ENCODE data around the gene FIG4. TPM values are rescaled to one million over a fixed set of nuclear protein-coding genes. Genes with fewer than 3 reads are reported as not detected.

The FIG4 gene
- total RNA-seq, 1 donor from 2014 or later = 9.4 TPM

- intact Hi-C loops (cut with DNase I) = no loop called here
- no peak for DNase-seq (ENCODE audit: low spot score)
These were observed 96.2 kb downstream of the FIG4 start for GRCh38 chr6:109787312-109787711.

GRCh38 chr6:109788687-109789086, 97.6 kb downstream of the FIG4 start:
- intact Hi-C loops (cut with DNase I) = no loop called here
- DNase-seq (ENCODE audit: low spot score) = no peak

- intact Hi-C loops (cut with DNase I) = loop anchor here (10.0 kb wide), 1 partner anchor 245 kb away; no protein-coding TSS in a partner anchor
- DNase-seq (ENCODE audit: low spot score) = no peak
These were observed 99.0 kb downstream of the FIG4 start for GRCh38 chr6:109790131-109790530.

GRCh38 chr6:109791301-109791700, 100.2 kb downstream of the FIG4 start:
- intact Hi-C loops (cut with DNase I) = loop anchor here (10.0 kb wide), 1 partner anchor 244 kb away; no protein-coding TSS in a partner anchor
- DNase-seq (ENCODE audit: low spot score) = no peak

GRCh38 chr6:109793021-109793420, 101.9 kb downstream of the FIG4 start:
- intact Hi-C loops (cut with DNase I) = loop anchor here (10.0 kb wide), 1 partner anchor 242 kb away; no protein-coding TSS in a partner anchor
- no peak for DNase-seq (ENCODE audit: low spot score)

- intact Hi-C loops (cut with DNase I) = loop anchor here (10.0 kb wide), 1 partner anchor 241 kb away; no protein-coding TSS in a partner anchor
These were observed 102.7 kb downstream of the FIG4 start for GRCh38 chr6:109793792-109794191.

GRCh38 chr6:109794201-109794923, 103.3 kb downstream of the FIG4 start:
- intact Hi-C loops (cut with DNase I) = loop anchor here (10.0 kb wide), 1 partner anchor 240 kb away; no protein-coding TSS in a partner anchor
- no peak for DNase-seq (ENCODE audit: low spot score)

More at GRCh38 chr6:109793792-109794191, 102.7 kb downstream of the FIG4 start:
- no peak for DNase-seq (ENCODE audit: low spot score)

- intact Hi-C loops (cut with DNase I) = loop anchor here (10.0 kb wide), 1 partner anchor 239 kb away; no protein-coding TSS in a partner anchor
These were observed 105.0 kb downstream of the FIG4 start for GRCh38 chr6:109795994-109796555.

GRCh38 chr6:109799129-109799528, 108.0 kb downstream of the FIG4 start:
- intact Hi-C loops (cut with DNase I) = loop anchor here (10.0 kb wide), 1 partner anchor 236 kb away; no protein-coding TSS in a partner anchor
- DNase-seq (ENCODE audit: low spot score) = no peak

More at GRCh38 chr6:109795994-109796555, 105.0 kb downstream of the FIG4 start:
- no peak for DNase-seq (ENCODE audit: low spot score)

GRCh38 chr6:109799664-109800063, 108.6 kb downstream of the FIG4 start:
- intact Hi-C loops (cut with DNase I) = loop anchor here (10.0 kb wide), 1 partner anchor 235 kb away; no protein-coding TSS in a partner anchor
- DNase-seq (ENCODE audit: low spot score) = no peak

- intact Hi-C loops (cut with DNase I) = no loop called here
- no peak for DNase-seq (ENCODE audit: low spot score)
These were observed 109.7 kb downstream of the FIG4 start for GRCh38 chr6:109800771-109801170.

GRCh38 chr6:109801794-109802193, 110.7 kb downstream of the FIG4 start:
- intact Hi-C loops (cut with DNase I) = no loop called here
- no peak for DNase-seq (ENCODE audit: low spot score)

GRCh38 chr6:109804020-109804419, 112.9 kb downstream of the FIG4 start:
- intact Hi-C loops (cut with DNase I) = no loop called here
- no peak for DNase-seq (ENCODE audit: low spot score)

GRCh38 chr6:109807881-109808280, 116.8 kb downstream of the FIG4 start:
- intact Hi-C loops (cut with DNase I) = no loop called here
- no peak for DNase-seq (ENCODE audit: low spot score)

GRCh38 chr6:109808837-109809236, 117.7 kb downstream of the FIG4 start:
- DNase-seq (ENCODE audit: low spot score) = no peak
- intact Hi-C loops (cut with DNase I) = no loop called here

- intact Hi-C loops (cut with DNase I) = loop anchor here (10.0 kb wide), 1 partner anchor 110 kb away; no protein-coding TSS in a partner anchor
- DNase-seq (ENCODE audit: low spot score) = no peak
These were observed 124.0 kb downstream of the FIG4 start for GRCh38 chr6:109815054-109815453.

GRCh38 chr6:109816452-109817374, 125.6 kb downstream of the FIG4 start:
- intact Hi-C loops (cut with DNase I) = loop anchor here (10.0 kb wide), 1 partner anchor 108 kb away; no protein-coding TSS in a partner anchor
- DNase-seq (ENCODE audit: low spot score) = no peak

- intact Hi-C loops (cut with DNase I) = no loop called here
- no peak for DNase-seq (ENCODE audit: low spot score)
These were observed 129.7 kb downstream of the FIG4 start for GRCh38 chr6:109820706-109821350.

GRCh38 chr6:109821428-109821827, 130.3 kb downstream of the FIG4 start:
- intact Hi-C loops (cut with DNase I) = no loop called here
- no peak for DNase-seq (ENCODE audit: low spot score)

Measured in cardiac septum (tissue), 1 donor.